Measurements from ENCODE around the gene LRRC61.

The LRRC61 gene

DNA sequence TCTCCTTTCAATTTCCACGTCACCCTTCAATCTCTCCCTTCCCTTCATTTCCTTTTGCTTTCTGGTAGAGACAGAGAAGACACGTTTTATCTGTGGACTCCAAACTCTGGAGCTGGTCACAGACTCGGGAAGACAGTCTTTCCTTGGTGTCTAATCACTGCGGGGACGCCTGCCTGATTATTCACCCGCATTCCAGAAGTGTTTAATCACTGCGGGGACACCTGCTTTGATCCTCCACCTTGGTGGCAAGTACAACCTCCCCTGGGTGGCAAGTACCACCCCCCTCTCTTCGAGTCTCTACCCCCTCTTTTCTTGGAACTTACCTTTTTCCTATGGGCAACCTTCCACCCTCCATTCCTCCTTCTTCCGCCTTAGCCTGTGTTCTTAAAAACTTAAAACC, 15.3 kb upstream of the LRRC61 start:
- H2BK12ac ChIP-seq (ENCODE audit: low read length): peak overlapping the region; percentile 30
- no peaks in the 10 kb centered on the region for H3K9me3 ChIP-seq (ENCODE audit: insufficient read depth, low read depth, low read length)
- no peak overlapping the region for H4K91ac ChIP-seq (ENCODE audit: low read depth, low read length)
- no peak overlapping the region for H4K12ac ChIP-seq (ENCODE audit: low read depth, low read length)
- no peak overlapping the region for H2AFZ ChIP-seq (ENCODE audit: insufficient read depth, low read length, poor library complexity)
- peaks cover 18% of the 10 kb centered on the region for H3K79me1 ChIP-seq (ENCODE audit: low read length)
- DNase-seq: no peak
- H3K4me1 ChIP-seq (ENCODE audit: control insufficient read depth in 1 of 2, insufficient read depth in 2 of 2, low read length in 2 of 2): peaks cover 9 to 11% of the 10 kb centered on the region in 2 experiments
- no peaks in the 10 kb centered on the region for H3K79me2 ChIP-seq (ENCODE audit: control insufficient read depth, insufficient read depth, low read length, poor library complexity)
- no peak overlapping the region for H3K4ac ChIP-seq (ENCODE audit: low read depth, low read length)
- H3K23ac ChIP-seq (ENCODE audit: low read length): no peak overlapping the region
- no peak overlapping the region for H2BK5ac ChIP-seq (ENCODE audit: low read depth, low read length, poor library complexity)
- H3K9ac ChIP-seq (ENCODE audit: low read length): no peak overlapping the region
- H3K27me3 ChIP-seq (ENCODE audit: insufficient read depth, low read length): no peaks in the 10 kb centered on the region
- no peak overlapping the region for H3K27ac ChIP-seq (ENCODE audit: low read depth, low read length)
- no peak overlapping the region for H3K18ac ChIP-seq (ENCODE audit: low read length)
- no peaks in the 10 kb centered on the region for H3K36me3 ChIP-seq (ENCODE audit: control insufficient read depth in 1 of 2, insufficient read depth in 2 of 2, low read length in 2 of 2)
- H3K4me3 ChIP-seq (ENCODE audit: low read depth, low read length): no peak overlapping the region
- H4K8ac ChIP-seq (ENCODE audit: low read depth, low read length): no peak overlapping the region
- no peak overlapping the region for H3K14ac ChIP-seq (ENCODE audit: low read length)
- H3K4me2 ChIP-seq (ENCODE audit: low read length): no peak overlapping the region
- WGBS (ENCODE audit: extremely low coverage, insufficient coverage, insufficient read length): 96% methylated on average over 1 of the region's 9 CpGs
- H2AK5ac ChIP-seq (ENCODE audit: low read length): no peak overlapping the region
- H2BK120ac ChIP-seq (ENCODE audit: insufficient read depth, low read length, poor library complexity): no peak overlapping the region

DNA sequence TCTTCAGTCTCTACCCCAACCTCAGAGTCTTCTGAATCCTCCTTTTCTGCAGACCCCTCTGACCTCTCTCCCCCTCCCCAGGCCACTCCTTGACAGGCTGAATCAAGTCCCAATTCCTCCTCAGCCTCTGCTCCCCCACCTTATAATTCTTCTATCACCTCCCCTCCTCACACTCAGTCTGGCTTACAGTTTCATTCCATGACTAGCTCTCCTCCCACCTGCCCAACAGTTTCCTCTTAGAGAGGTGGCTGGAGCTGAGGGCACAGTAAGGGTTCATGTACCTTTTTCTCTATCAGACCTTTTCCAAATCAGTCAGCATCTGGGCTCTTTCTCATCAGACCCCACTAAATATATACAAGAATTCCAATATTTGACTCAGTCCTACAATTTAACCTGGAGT, 14.6 kb upstream of the LRRC61 start:
- Histone ChIP-seq H3K9me3 (ENCODE audit: insufficient read depth, low read depth, low read length) (no peaks in the 10 kb centered on the region), H3K14ac (ENCODE audit: low read length) (no peak overlapping the region)

DNA sequence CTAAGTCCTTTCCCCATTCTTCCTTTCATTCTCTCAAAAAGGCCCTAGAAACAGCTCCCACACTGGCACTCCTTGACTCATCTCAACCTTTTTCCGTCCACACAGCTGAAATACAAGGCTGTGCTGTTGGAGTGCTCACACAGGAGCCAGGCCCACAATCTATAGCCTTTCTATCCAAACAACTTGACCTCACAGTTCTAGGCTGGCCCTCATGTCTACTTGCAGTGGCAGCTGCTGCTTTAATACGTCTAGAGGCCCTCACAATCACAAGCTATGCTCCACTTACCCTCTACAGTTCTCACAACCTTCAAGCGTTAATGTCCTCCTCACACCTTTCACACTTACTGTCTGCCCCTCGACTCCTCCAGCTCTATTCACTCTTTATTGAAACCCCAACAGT, 12.0 kb upstream of the LRRC61 start:
- Histone ChIP-seq H4K12ac (ENCODE audit: low read depth, low read length) (no peak overlapping the region), H3K18ac (ENCODE audit: low read length) (peak overlapping the region; percentile 12), H2BK5ac (ENCODE audit: low read depth, low read length, poor library complexity) (peak overlapping the region; percentile 19), H4K91ac (ENCODE audit: low read depth, low read length) (peak overlapping the region; percentile 78), H3K27me3 (ENCODE audit: insufficient read depth, low read length) (no peaks in the 10 kb centered on the region), H3K79me1 (ENCODE audit: low read length) (peaks cover 29% of the 10 kb centered on the region), H3K4me1 (ENCODE audit: control insufficient read depth in 1 of 2, insufficient read depth in 2 of 2, low read length in 2 of 2) (peaks cover 16 to 18% of the 10 kb centered on the region in 2 experiments), H3K4ac (ENCODE audit: low read depth, low read length) (peak overlapping the region; percentile 56), H2AFZ (ENCODE audit: insufficient read depth, low read length, poor library complexity) (no peak overlapping the region), H3K4me2 (ENCODE audit: low read length) (no peak overlapping the region), H3K9me3 (ENCODE audit: insufficient read depth, low read depth, low read length) (peaks cover 2% of the 10 kb centered on the region), H2BK12ac (ENCODE audit: low read length) (peak overlapping the region; percentile 50), H2BK120ac (ENCODE audit: insufficient read depth, low read length, poor library complexity) (peak overlapping the region; percentile 57), H3K14ac (ENCODE audit: low read length) (peak overlapping the region; percentile 25), H4K8ac (ENCODE audit: low read depth, low read length) (no peak overlapping the region), H3K9ac (ENCODE audit: low read length) (no peak overlapping the region), H3K79me2 (ENCODE audit: control insufficient read depth, insufficient read depth, low read length, poor library complexity) (peaks cover 1% of the 10 kb centered on the region), H3K27ac (ENCODE audit: low read depth, low read length) (no peak overlapping the region), H3K4me3 (ENCODE audit: low read depth, low read length) (no peak overlapping the region), H3K36me3 (ENCODE audit: control insufficient read depth in 1 of 2, insufficient read depth in 2 of 2, low read length in 2 of 2) (no peaks in the 10 kb centered on the region), H2AK5ac (ENCODE audit: low read length) (peak overlapping the region; percentile 19), H3K23ac (ENCODE audit: low read length) (no peak overlapping the region)
- no peak for DNase-seq
- no CpG with 5 or more reads among the region's 4 CpGs for WGBS (ENCODE audit: extremely low coverage, insufficient coverage, insufficient read length)

More for the DNA sequence above, 14.6 kb upstream of the LRRC61 start:
- Histone ChIP-seq H4K8ac (ENCODE audit: low read depth, low read length) (no peak overlapping the region), H2BK5ac (ENCODE audit: low read depth, low read length, poor library complexity) (no peak overlapping the region), H3K27me3 (ENCODE audit: insufficient read depth, low read length) (no peaks in the 10 kb centered on the region), H3K79me2 (ENCODE audit: control insufficient read depth, insufficient read depth, low read length, poor library complexity) (no peaks in the 10 kb centered on the region), H3K4ac (ENCODE audit: low read depth, low read length) (no peak overlapping the region), H3K4me2 (ENCODE audit: low read length) (no peak overlapping the region), H2AFZ (ENCODE audit: insufficient read depth, low read length, poor library complexity) (no peak overlapping the region), H3K18ac (ENCODE audit: low read length) (no peak overlapping the region), H3K36me3 (ENCODE audit: control insufficient read depth in 1 of 2, insufficient read depth in 2 of 2, low read length in 2 of 2) (no peaks in the 10 kb centered on the region), H3K4me1 (ENCODE audit: control insufficient read depth in 1 of 2, insufficient read depth in 2 of 2, low read length in 2 of 2) (peaks cover 14 to 16% of the 10 kb centered on the region in 2 experiments), H3K9ac (ENCODE audit: low read length) (no peak overlapping the region), H3K4me3 (ENCODE audit: low read depth, low read length) (no peak overlapping the region), H3K27ac (ENCODE audit: low read depth, low read length) (no peak overlapping the region), H3K79me1 (ENCODE audit: low read length) (peaks cover 22% of the 10 kb centered on the region), H2BK12ac (ENCODE audit: low read length) (peak overlapping the region; percentile 50), H4K12ac (ENCODE audit: low read depth, low read length) (no peak overlapping the region), H2BK120ac (ENCODE audit: insufficient read depth, low read length, poor library complexity) (peak overlapping the region; percentile 45), H2AK5ac (ENCODE audit: low read length) (no peak overlapping the region), H3K23ac (ENCODE audit: low read length) (no peak overlapping the region), H4K91ac (ENCODE audit: low read depth, low read length) (no peak overlapping the region)
- no peak for DNase-seq

DNA sequence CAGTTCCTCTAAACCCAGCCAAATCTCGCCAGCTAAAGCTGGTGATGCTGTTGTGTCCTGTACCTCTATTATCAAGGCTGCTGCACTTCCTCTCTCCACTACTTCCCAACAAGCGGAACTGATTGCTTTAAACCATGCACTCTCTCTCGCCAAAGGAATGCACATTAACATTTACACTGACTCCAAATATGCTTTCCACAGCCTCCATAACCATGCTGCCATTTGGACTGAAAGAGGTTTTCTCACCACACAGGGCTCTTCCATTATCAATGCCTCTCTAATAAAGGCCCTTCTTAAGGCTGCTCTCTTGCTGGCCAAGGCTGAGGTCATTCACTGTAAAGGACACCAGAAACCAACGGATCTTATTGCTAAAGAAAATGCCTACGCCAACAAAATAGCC, 11.4 kb upstream of the LRRC61 start:
- WGBS (ENCODE audit: extremely low coverage, insufficient coverage, insufficient read length): no CpG with 5 or more reads among the region's 5 CpGs
- Histone ChIP-seq H3K27me3 (ENCODE audit: insufficient read depth, low read length) (no peaks in the 10 kb centered on the region), H3K23ac (ENCODE audit: low read length) (no peak overlapping the region), H3K9me3 (ENCODE audit: insufficient read depth, low read depth, low read length) (peaks cover 2% of the 10 kb centered on the region), H3K27ac (ENCODE audit: low read depth, low read length) (peak overlapping the region; percentile 60), H3K4me1 (ENCODE audit: control insufficient read depth in 1 of 2, insufficient read depth in 2 of 2, low read length in 2 of 2) (peaks cover 16 to 18% of the 10 kb centered on the region in 2 experiments), H4K91ac (ENCODE audit: low read depth, low read length) (peak overlapping the region; percentile 78), H3K14ac (ENCODE audit: low read length) (peak overlapping the region; percentile 42), H3K79me2 (ENCODE audit: control insufficient read depth, insufficient read depth, low read length, poor library complexity) (peaks cover 1% of the 10 kb centered on the region), H3K18ac (ENCODE audit: low read length) (no peak overlapping the region), H2BK120ac (ENCODE audit: insufficient read depth, low read length, poor library complexity) (peak overlapping the region; percentile 76), H4K8ac (ENCODE audit: low read depth, low read length) (peak overlapping the region; percentile 17), H3K79me1 (ENCODE audit: low read length) (peaks cover 29% of the 10 kb centered on the region), H4K12ac (ENCODE audit: low read depth, low read length) (no peak overlapping the region), H2BK5ac (ENCODE audit: low read depth, low read length, poor library complexity) (peak overlapping the region; percentile 87), H2AFZ (ENCODE audit: insufficient read depth, low read length, poor library complexity) (no peak overlapping the region), H3K4me2 (ENCODE audit: low read length) (no peak overlapping the region), H2BK12ac (ENCODE audit: low read length) (peak overlapping the region; percentile 72), H2AK5ac (ENCODE audit: low read length) (no peak overlapping the region), H3K4ac (ENCODE audit: low read depth, low read length) (peak overlapping the region; percentile 29), H3K9ac (ENCODE audit: low read length) (no peak overlapping the region), H3K4me3 (ENCODE audit: low read depth, low read length) (no peak overlapping the region), H3K36me3 (ENCODE audit: control insufficient read depth in 1 of 2, insufficient read depth in 2 of 2, low read length in 2 of 2) (no peaks in the 10 kb centered on the region)
- DNase-seq: no peak

Measured in trophoblast cell (in vitro differentiated cells and primary cell).